ENCODE measurements around the gene ZBTB8A.

ZBTB8A gene

DNA sequence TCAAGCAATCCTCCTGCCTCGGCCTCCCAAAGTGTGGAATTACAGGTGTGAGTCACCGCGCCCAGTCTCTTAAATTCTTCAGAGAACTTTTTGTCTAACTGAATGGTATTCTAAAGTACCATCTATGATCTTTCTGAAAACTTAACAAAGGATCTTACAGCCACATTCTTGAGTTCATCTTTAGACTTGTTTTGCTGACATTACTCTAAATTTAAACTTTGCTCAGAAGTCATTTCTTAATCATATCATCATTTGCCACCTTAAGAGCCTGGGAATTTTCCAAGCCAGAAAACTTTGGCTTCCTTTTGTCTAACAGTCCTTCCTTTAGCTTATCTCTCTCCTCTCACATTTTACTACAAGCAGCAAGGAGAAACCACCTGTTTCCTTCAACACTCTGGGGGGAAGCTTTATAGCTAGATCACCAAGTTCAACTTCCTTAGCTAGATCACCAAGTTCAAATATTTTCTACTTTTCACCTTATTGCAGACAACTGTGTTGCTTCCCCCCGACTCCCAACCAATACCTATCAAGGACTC lies 5.4 kb upstream of the ZBTB8A start:
- TF ChIP-seq, protein P1, sequence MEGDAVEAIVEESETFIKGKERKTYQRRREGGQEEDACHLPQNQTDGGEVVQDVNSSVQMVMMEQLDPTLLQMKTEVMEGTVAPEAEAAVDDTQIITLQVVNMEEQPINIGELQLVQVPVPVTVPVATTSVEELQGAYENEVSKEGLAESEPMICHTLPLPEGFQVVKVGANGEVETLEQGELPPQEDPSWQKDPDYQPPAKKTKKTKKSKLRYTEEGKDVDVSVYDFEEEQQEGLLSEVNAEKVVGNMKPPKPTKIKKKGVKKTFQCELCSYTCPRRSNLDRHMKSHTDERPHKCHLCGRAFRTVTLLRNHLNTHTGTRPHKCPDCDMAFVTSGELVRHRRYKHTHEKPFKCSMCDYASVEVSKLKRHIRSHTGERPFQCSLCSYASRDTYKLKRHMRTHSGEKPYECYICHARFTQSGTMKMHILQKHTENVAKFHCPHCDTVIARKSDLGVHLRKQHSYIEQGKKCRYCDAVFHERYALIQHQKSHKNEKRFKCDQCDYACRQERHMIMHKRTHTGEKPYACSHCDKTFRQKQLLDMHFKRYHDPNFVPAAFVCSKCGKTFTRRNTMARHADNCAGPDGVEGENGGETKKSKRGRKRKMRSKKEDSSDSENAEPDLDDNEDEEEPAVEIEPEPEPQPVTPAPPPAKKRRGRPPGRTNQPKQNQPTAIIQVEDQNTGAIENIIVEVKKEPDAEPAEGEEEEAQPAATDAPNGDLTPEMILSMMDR (IDR thresholded peaks at IDR 0.05; ENCODE audit: insufficient read depth, low read length, poor library complexity, severe bottlenecking), result no peak
- TF ChIP-seq EZH2phosphoT487 (conservative IDR thresholded peaks at IDR 0.05; ENCODE audit: low read length), result no peak
- Histone ChIP-seq H3K9me2 (replicated peaks; ENCODE audit: insufficient read depth, low read length) (no peaks in the 10 kb centered on the region), H3K9me3 (ENCODE audit: insufficient read depth, low read length) (no peaks in the 10 kb centered on the region), H3K4me3 (ENCODE audit: insufficient read depth, low read length, poor library complexity, severe bottlenecking) (no peak overlapping the region), H3K9ac (ENCODE audit: low read length) (no peak overlapping the region), H3K36me3 (ENCODE audit: low read length) (no peaks in the 10 kb centered on the region), H4K20me1 (ENCODE audit: low read depth, low read length) (no peaks in the 10 kb centered on the region), H3K27ac (ENCODE audit: low read depth, low read length) (no peak overlapping the region), H3K27me3 (ENCODE audit: low read length) (no peaks in the 10 kb centered on the region), H3K79me2 (ENCODE audit: insufficient read depth, low read length) (no peaks in the 10 kb centered on the region), H3F3A (ENCODE audit: insufficient read depth) (peaks cover 4% of the 10 kb centered on the region; the same call in 1 of the 2 replicates), H3K4me2 (ENCODE audit: low read depth, low read length, poor library complexity, severe bottlenecking) (no peak overlapping the region), H2AFZ (ENCODE audit: low read depth, low read length, severe bottlenecking) (no peak overlapping the region)

DNA sequence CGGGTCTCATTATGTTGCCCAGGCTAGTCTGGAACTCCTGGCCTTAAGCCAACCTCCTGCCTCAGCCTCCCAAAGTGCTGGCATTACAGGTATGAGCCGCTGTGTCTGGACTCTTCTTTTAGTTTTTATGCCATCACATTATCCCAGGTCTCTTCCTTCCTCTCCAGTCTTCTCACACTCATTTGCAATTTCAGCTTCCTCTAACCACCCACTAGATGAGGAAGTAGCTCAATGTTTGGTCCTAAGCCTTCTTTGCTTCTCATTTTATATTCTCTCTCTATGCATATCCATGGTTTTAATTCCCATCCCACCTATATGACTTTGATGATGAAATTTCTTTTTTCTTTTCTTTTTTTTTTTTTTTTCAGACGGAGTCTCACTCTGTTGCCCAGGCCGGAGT lies 3.1 kb upstream of the ZBTB8A start:
- no peaks in the 10 kb centered on the region for H3K9me3 ChIP-seq (ENCODE audit: insufficient read depth, low read length)
- H3K9ac ChIP-seq (ENCODE audit: low read length), result no peak overlapping the region
- no peak for TF ChIP-seq EZH2phosphoT487 (conservative IDR thresholded peaks at IDR 0.05; ENCODE audit: low read length)
- TF ChIP-seq, protein P1 (IDR thresholded peaks at IDR 0.05; ENCODE audit: insufficient read depth, low read length, poor library complexity, severe bottlenecking), result no peak
- H3K27ac ChIP-seq (ENCODE audit: low read depth, low read length), result no peak overlapping the region
- H3K4me3 ChIP-seq (ENCODE audit: insufficient read depth, low read length, poor library complexity, severe bottlenecking), result no peak overlapping the region
- no peaks in the 10 kb centered on the region for H3K36me3 ChIP-seq (ENCODE audit: low read length)
- no peaks in the 10 kb centered on the region for H4K20me1 ChIP-seq (ENCODE audit: low read depth, low read length)
- H3F3A ChIP-seq (ENCODE audit: insufficient read depth), result peaks cover 16% of the 10 kb centered on the region
- no peak overlapping the region for H2AFZ ChIP-seq (ENCODE audit: low read depth, low read length, severe bottlenecking)
- H3K79me2 ChIP-seq (ENCODE audit: insufficient read depth, low read length), result no peaks in the 10 kb centered on the region
- H3K4me2 ChIP-seq (ENCODE audit: low read depth, low read length, poor library complexity, severe bottlenecking), result no peak overlapping the region
- no peaks in the 10 kb centered on the region for H3K9me2 ChIP-seq (replicated peaks; ENCODE audit: insufficient read depth, low read length)
- no peaks in the 10 kb centered on the region for H3K27me3 ChIP-seq (ENCODE audit: low read length)

DNA sequence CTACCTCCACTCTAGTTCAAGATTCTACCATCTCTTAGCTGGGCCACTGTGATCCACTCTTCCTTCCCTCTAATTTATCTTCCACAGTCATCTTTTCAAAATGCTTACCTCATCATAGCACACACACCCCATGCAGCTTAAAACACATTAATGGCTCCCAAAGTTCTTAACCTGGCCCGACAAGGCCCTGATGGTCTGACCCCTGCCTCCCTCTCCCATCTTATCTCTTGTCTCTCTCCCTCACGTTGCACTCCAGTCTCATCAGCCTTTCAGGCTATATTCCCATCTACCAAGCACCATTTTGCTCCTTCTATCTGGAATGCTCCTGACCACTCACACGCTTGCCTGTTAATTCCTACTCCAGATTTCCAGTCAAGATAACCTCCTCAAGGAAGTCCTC lies 2.5 kb upstream of the ZBTB8A start:
- Histone ChIP-seq H3K4me2 (ENCODE audit: low read depth, low read length, poor library complexity, severe bottlenecking) (no peak overlapping the region), H3K4me3 (ENCODE audit: insufficient read depth, low read length, poor library complexity, severe bottlenecking) (no peak overlapping the region), H3K27ac (ENCODE audit: low read depth, low read length) (no peak overlapping the region), H3K9me3 (ENCODE audit: insufficient read depth, low read length) (no peaks in the 10 kb centered on the region), H2AFZ (ENCODE audit: low read depth, low read length, severe bottlenecking) (no peak overlapping the region), H3K27me3 (ENCODE audit: low read length) (no peaks in the 10 kb centered on the region), H3F3A (ENCODE audit: insufficient read depth) (peaks cover 16% of the 10 kb centered on the region), H3K9me2 (replicated peaks; ENCODE audit: insufficient read depth, low read length) (no peaks in the 10 kb centered on the region), H3K36me3 (ENCODE audit: low read length) (no peaks in the 10 kb centered on the region), H4K20me1 (ENCODE audit: low read depth, low read length) (no peaks in the 10 kb centered on the region), H3K9ac (ENCODE audit: low read length) (no peak overlapping the region), H3K79me2 (ENCODE audit: insufficient read depth, low read length) (no peaks in the 10 kb centered on the region)
- no peak for TF ChIP-seq EZH2phosphoT487 (conservative IDR thresholded peaks at IDR 0.05; ENCODE audit: low read length)
- TF ChIP-seq, protein P1 (IDR thresholded peaks at IDR 0.05; ENCODE audit: insufficient read depth, low read length, poor library complexity, severe bottlenecking), result no peak
